ENCODE measurements around the gene NLGN4X. TPM values are rescaled to one million over a fixed set of nuclear protein-coding genes. Genes with fewer than 3 reads are reported as not detected.

NLGN4X gene
- total RNA-seq: not detected in 2 replicates

DNA sequence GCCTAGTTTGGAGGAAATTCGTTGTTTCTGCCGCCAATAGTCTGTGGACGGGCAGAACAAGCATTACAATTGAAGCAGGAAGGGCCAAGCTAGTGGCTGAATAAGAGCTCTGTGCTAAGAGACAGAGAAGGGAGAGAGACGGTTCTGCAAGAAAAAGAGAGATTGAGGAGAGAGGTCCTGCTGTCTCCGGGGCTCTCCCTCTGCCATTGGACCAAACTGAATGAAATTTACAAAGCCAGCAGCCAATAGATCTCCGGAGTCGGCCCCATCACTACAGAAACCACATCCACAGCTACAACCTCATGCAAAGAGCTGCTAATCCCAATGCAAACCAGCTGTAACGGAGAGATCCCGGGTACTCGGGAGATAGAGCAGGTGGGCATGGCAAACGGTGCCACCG, at the start of gene NLGN4X:
TSS of gene NLGN4X (minus strand) at position 148 of the 400 bp plus-strand sequence. CDS start 77,401 bp downstream, outside the sequence.
- DNase-seq (ENCODE audit: low read depth, low spot score): no peak

DNA sequence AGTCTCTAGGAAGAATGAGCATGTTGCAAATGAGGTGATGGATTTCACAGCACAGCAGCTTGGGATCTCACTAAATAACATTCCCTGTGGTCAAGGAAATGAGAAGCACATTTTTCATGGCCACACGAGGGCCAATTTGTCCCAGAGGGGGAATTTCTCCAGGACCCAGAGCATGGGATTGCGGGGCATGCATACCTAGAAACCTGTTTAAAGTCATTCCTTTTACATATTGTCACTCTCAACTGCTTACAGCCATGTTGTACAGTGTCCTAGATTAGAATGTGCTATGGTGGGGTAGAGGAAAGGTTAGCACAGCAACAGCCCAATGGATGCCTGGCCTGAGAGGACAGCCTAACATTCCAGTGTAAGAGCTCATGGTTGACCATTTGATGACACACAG, 37.4 kb upstream of the NLGN4X start:
- DNase-seq (ENCODE audit: low read depth, low spot score): no peak

DNA sequence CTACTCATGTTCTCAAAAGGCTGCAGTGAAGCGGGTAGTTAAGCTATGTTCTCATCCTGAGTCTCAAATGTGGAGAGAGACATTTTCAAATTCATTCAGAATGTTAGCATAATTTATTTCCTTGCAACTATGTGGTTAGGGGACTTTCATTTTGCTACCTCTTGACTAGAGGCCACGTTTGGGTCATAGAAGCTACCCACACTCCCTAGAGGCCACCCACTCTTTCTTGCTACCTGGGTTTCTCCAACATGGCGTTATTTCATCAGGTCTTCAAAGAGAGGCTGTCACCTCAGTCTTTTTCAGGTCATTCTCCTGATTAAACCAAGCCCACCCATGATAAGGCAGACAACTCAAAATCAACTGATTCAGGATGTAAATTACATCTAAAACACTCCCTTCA, 34.3 kb upstream of the NLGN4X start:
- DNase-seq (ENCODE audit: low read depth, low spot score): no peak

- no peak for DNase-seq (ENCODE audit: low read depth, low spot score)
Observed at GRCh38 chrX:6257025-6257424, 28.4 kb upstream of the NLGN4X start.

DNA sequence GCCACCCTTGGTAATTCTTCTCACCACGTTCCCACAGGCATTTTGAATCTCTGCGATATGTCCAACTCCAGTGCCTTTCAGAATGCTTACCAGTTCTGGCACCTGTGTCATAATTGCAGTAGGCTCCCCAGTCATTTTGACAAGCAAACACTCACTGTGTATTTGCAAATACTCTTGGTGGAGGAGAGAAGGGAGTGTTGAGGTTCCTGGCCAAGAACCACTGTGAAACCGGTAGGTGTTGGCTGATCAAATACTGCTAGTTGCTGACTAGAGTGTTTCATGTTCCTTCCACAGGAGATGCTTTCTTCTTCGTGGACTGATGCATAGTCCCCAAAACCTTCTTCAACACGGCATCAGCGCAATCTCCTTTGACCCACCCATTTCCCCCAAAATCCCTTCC, 16.0 kb upstream of the NLGN4X start:
- no peak for DNase-seq (ENCODE audit: low read depth, low spot score)

DNA sequence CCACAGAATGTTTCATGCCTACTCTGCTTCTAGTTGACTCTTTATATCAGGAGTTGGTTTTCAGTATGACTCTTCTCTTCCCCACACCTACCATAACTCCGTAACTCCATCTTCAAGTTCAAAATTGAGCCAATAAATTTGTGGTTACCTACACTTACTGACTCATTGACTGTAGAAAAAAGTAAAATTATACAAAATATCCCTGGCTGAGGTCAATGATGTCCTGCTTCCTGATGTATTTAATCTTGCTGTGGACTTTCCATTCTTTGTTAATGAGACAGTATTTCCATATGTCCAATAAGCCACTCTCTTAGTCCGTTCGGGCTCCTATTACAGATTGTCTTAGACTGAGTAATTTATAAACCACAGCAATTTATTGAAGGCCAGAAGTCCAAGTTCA, 9.9 kb upstream of the NLGN4X start:
- no peak for DNase-seq (ENCODE audit: low read depth, low spot score)

GRCh38 chrX:6227935-6228334, 732 bp downstream of the NLGN4X start:
- DNase-seq (ENCODE audit: low read depth, low spot score): no peak

GRCh38 chrX:6227453-6227835, 1.2 kb downstream of the NLGN4X start:
- no peak for DNase-seq (ENCODE audit: low read depth, low spot score)

- DNase-seq (ENCODE audit: low read depth, low spot score): no peak
Observed at GRCh38 chrX:6226596-6227452, 1.8 kb downstream of the NLGN4X start.

GRCh38 chrX:6225911-6226595, 2.6 kb downstream of the NLGN4X start:
- no peak for DNase-seq (ENCODE audit: low read depth, low spot score)

GRCh38 chrX:6225288-6225910, 3.3 kb downstream of the NLGN4X start:
- no peak for DNase-seq (ENCODE audit: low read depth, low spot score)

DNA sequence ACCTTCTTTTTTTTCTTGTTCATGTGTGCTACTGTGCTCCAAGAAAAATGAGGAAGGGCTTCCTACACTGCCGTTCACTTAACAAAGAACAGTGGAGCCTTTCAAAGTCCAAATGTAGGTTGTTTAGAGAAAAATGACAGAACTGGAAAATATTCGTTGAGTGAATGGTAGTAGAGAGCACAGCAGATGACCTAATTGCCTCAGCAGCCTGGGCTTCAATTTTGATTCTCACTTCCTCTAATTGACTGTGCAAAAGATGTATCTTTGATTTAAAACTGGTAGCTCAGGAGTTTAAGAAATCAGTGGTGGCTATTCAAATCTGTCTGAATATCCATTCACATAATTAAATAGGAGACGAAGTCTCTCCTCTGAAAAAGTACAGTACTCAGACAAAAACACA, 5.2 kb downstream of the NLGN4X start:
- DNase-seq (ENCODE audit: low read depth, low spot score): no peak

- DNase-seq (ENCODE audit: low read depth, low spot score): no peak
Observed at GRCh38 chrX:6210230-6210629, 18.4 kb downstream of the NLGN4X start.

- no peak for DNase-seq (ENCODE audit: low read depth, low spot score)
Observed at GRCh38 chrX:6203462-6204215, 25.0 kb downstream of the NLGN4X start.

DNA sequence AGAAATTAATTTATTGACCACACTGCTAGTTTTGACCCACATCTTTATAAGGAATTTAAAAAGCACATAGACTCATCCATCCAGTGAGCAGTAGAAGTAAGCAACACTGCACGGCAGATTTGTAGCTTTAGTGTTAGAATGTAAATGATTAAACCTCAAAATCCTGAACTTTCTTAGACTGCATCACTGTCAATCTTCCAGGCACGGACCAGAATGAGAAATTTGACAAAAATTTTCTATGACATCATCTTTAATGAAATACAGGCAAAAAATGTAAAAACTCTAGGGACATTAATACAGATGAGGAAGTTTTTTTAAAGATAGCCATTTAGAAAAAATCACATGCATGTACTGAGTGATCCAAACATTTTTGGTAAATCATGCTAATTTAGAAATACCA, 29.2 kb downstream of the NLGN4X start:
- DNase-seq (ENCODE audit: low read depth, low spot score): no peak

DNA sequence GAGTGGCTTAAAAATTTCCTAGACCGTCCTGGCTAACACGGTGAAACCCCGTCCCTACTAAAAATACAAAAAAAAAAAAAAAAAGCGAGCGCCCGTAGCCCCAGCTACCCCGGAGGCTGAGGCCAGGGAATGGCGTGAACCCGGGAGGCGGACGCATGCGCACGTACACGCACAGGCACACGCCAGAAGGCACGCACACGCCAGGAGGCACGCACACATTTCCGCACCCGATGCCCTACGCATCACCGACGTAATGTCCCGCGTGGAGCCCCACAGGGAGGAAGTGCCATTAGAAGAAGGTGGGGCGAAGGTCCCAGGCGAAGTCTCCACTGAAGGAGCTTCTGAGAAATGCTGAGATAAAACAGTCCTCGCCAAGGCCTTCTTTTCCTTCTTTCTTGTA, 41.4 kb downstream of the NLGN4X start:
- no peak for DNase-seq (ENCODE audit: low read depth, low spot score)

- no peak for DNase-seq (ENCODE audit: low read depth, low spot score)
Observed at GRCh38 chrX:6184900-6185515, 43.7 kb downstream of the NLGN4X start.

DNA sequence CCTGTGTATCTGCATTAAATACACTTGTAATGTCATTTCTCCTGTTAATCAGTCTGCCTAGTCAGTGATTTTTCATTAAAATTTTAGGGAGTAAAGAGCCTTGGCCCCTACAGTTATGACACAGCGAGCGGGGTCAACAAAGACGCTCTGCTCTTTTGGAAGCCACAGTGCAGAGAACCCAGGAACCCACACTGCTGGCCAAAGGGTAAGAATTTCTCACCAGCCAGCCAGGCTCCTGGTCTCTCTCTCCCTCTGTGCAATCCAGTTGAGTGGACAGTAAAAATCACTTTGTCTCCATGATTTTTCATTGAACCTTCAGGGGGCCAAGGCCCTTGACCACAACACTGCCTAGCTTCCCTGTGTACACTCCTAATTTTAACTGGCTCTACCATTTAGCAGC, 52.8 kb downstream of the NLGN4X start:
- no peak for DNase-seq (ENCODE audit: low read depth, low spot score)

GRCh38 chrX:6170424-6170823, 58.2 kb downstream of the NLGN4X start:
- DNase-seq (ENCODE audit: low read depth, low spot score): no peak

GRCh38 chrX:6169407-6169806, 59.3 kb downstream of the NLGN4X start:
- no peak for DNase-seq (ENCODE audit: low read depth, low spot score)

DNA sequence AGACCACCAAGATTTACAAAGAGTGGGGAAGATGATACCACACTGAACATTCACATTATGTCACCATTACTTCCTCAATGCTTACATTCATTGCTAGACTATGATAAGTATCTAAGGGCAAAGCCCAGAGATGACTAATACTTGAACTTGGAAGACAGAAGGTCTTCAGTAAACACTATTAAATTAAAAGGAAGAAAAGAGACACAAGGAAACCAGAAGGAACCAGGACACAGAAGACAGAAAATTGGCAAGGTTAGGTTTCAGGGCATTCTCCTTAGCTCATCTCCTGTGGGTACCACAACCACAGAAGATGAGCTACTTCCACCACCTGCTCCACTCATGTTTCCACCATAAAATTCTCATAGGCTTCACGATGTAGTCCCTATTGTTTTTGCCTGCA, 64.9 kb downstream of the NLGN4X start:
- no peak for DNase-seq (ENCODE audit: low read depth, low spot score)

Data from pulmonary artery endothelial cell (primary cell).